Loucy (cell line): Measurements from ENCODE around the gene NR2F1-AS1.

Source experiments
- H2AFZ ChIP-seq: fragments of 200-600 bp; sonication (generic); 2 replicates; pipeline ENCODE4 v1.6.0; 2016; ENCODE audit warnings: antibody characterized with exemption, mild to moderate bottlenecking, low read length, moderate library complexity
- H3F3A ChIP-seq: fragments of 200-600 bp; 2 replicates; pipeline ENCODE4 v1.6.0; 2016; ENCODE audit warnings: antibody characterized with exemption, low read depth, mild to moderate bottlenecking
- H3K27me3 ChIP-seq: fragments of 200-600 bp; sonication (generic); 2 replicates; pipeline ENCODE4 v1.6.1; 2014; ENCODE audit warnings: low read length, mild to moderate bottlenecking; ENCODE audit not compliant: insufficient read depth, poor library complexity, severe bottlenecking
- H3K36me3 ChIP-seq: fragments of 200-600 bp; sonication (generic); 2 replicates; pipeline ENCODE4 v1.6.1; 2016; ENCODE audit warnings: low read length; ENCODE audit not compliant: insufficient read depth
- H3K4me1 ChIP-seq: fragments of 200-600 bp; sonication (generic); 2 replicates; pipeline ENCODE4 v1.5.1; 2014; ENCODE audit warnings: low read length, mild to moderate bottlenecking; ENCODE audit not compliant: insufficient read depth, poor library complexity, severe bottlenecking
- H3K4me2 ChIP-seq: fragments of 200-600 bp; sonication (generic); 2 replicates; pipeline ENCODE4 v1.6.0; 2014; ENCODE audit warnings: antibody characterized with exemption, low read length, low read depth, mild to moderate bottlenecking; ENCODE audit not compliant: poor library complexity, severe bottlenecking
- H3K4me3 ChIP-seq: fragments of 200-600 bp; sonication (generic); 2 replicates; pipeline ENCODE4 v1.5.1; 2014; ENCODE audit warnings: low read length, mild to moderate bottlenecking, mixed read lengths; ENCODE audit not compliant: poor library complexity, severe bottlenecking
- H3K79me2 ChIP-seq: fragments of 200-600 bp; sonication (generic); 2 replicates; pipeline ENCODE4 v1.6.1; 2014; ENCODE audit warnings: low read length; ENCODE audit not compliant: insufficient read depth
- H3K9ac ChIP-seq: fragments of 200-600 bp; sonication (generic); 2 replicates; pipeline ENCODE4 v1.6.0; 2014; ENCODE audit warnings: mild to moderate bottlenecking, low read depth, low read length, moderate library complexity; ENCODE audit not compliant: poor library complexity, severe bottlenecking
- H3K9me2 ChIP-seq: fragments of 200-600 bp; sonication (generic); replicated peaks from 2 replicates; pipeline ENCODE4 v1.6.1; 2016; ENCODE audit warnings: low read depth, low read length, mixed read lengths
- H3K9me3 ChIP-seq: fragments of 200-600 bp; sonication (generic); 2 replicates; pipeline ENCODE4 v1.6.1; 2014; ENCODE audit warnings: mild to moderate bottlenecking, antibody characterized with exemption, low read length, low read depth; ENCODE audit not compliant: insufficient read depth
- H4K20me1 ChIP-seq: fragments of 200-600 bp; sonication (generic); 2 replicates; pipeline ENCODE4 v1.6.0; 2014; ENCODE audit warnings: antibody characterized with exemption, low read length, mild to moderate bottlenecking; ENCODE audit not compliant: insufficient read depth, poor library complexity, severe bottlenecking
- EZH2phosphoT487 ChIP-seq: fragments of 200-600 bp; IDR thresholded peaks from 2 replicates; pipeline ENCODE4 v1.6.1; 2018; ENCODE audit warnings: antibody characterized with exemption, mild to moderate bottlenecking, moderate library complexity, borderline replicate concordance
- TF ChIP-seq, protein P1 (sequence below): fragments of 200-600 bp; sonication (generic); conservative IDR thresholded peaks from 2 replicates; pipeline ENCODE4 v1.5.1; 2014; ENCODE audit warnings: mild to moderate bottlenecking, antibody characterized with exemption, low read length

The NR2F1-AS1 gene

DNA sequence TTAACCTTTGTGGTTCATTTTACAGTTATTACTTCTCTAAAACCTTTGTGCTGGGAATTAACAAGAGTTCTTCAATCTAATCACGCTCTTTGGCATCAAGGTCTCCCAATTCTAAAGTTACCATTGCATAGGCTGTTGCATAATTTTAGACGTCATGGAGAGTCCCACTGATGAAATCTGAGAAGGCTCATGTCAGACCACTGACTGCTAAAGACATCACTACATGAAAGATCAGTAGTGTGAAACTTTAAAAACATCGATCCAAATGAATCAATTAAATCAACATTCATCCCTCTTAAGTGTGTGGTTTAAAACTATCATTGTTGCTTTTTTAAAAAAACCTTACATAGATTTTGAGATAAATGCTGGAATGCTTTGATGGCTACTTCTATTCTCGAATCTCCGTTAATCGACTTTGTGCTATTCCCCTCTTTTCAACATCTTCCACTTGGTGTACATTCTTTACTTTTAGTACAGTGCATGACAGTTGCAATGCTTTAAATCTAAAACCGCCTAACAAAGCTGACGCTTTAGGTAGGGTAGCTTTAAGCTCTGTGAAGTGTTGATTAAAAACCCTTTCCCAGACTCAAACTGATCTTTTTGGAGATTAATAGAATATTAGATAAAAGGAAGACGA is 35.6 kb upstream of the NR2F1-AS1 start:
- Histone ChIP-seq H3K4me3 (no peak overlapping the region), H3K9me2 (no peaks in the 10 kb centered on the region), H4K20me1 (no peaks in the 10 kb centered on the region), H3K4me2 (no peak overlapping the region), H2AFZ (no peak overlapping the region), H3K9me3 (no peaks in the 10 kb centered on the region), H3K36me3 (no peaks in the 10 kb centered on the region), H3K4me1 (no peaks in the 10 kb centered on the region), H3F3A (no peaks in the 10 kb centered on the region), H3K79me2 (no peaks in the 10 kb centered on the region), H3K27me3 (no peaks in the 10 kb centered on the region), H3K9ac (no peak overlapping the region)
- TF ChIP-seq, protein P1, sequence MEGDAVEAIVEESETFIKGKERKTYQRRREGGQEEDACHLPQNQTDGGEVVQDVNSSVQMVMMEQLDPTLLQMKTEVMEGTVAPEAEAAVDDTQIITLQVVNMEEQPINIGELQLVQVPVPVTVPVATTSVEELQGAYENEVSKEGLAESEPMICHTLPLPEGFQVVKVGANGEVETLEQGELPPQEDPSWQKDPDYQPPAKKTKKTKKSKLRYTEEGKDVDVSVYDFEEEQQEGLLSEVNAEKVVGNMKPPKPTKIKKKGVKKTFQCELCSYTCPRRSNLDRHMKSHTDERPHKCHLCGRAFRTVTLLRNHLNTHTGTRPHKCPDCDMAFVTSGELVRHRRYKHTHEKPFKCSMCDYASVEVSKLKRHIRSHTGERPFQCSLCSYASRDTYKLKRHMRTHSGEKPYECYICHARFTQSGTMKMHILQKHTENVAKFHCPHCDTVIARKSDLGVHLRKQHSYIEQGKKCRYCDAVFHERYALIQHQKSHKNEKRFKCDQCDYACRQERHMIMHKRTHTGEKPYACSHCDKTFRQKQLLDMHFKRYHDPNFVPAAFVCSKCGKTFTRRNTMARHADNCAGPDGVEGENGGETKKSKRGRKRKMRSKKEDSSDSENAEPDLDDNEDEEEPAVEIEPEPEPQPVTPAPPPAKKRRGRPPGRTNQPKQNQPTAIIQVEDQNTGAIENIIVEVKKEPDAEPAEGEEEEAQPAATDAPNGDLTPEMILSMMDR = no peak
- TF ChIP-seq EZH2phosphoT487 = no peak

DNA sequence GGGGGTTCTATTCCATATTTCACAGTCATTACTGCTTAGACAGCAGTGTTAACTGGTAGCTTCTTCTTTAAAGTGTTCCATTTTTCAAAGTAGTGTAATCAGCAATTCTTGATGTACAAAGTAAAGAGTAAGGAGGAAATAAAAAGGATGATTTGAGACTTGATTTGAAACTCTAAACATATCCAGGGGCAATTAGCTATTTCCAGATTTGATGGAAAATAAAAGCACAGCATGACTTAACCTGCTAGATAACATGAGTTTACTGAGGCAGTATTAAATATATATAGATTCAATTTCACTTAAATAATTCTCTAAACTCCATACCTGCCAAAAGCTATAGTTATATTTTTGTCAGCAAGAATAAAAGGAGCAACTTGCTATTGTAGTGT is 31.8 kb upstream of the NR2F1-AS1 start:
- Histone ChIP-seq H3K79me2 (no peaks in the 10 kb centered on the region), H4K20me1 (no peaks in the 10 kb centered on the region), H3F3A (no peaks in the 10 kb centered on the region), H3K9me3 (no peaks in the 10 kb centered on the region), H3K4me2 (no peak overlapping the region), H3K36me3 (no peaks in the 10 kb centered on the region), H2AFZ (no peak overlapping the region), H3K9ac (no peak overlapping the region), H3K4me1 (no peaks in the 10 kb centered on the region), H3K9me2 (no peaks in the 10 kb centered on the region), H3K27me3 (no peaks in the 10 kb centered on the region), H3K4me3 (no peak overlapping the region)
- TF ChIP-seq, protein P1 = no peak
- TF ChIP-seq EZH2phosphoT487 = no peak

DNA sequence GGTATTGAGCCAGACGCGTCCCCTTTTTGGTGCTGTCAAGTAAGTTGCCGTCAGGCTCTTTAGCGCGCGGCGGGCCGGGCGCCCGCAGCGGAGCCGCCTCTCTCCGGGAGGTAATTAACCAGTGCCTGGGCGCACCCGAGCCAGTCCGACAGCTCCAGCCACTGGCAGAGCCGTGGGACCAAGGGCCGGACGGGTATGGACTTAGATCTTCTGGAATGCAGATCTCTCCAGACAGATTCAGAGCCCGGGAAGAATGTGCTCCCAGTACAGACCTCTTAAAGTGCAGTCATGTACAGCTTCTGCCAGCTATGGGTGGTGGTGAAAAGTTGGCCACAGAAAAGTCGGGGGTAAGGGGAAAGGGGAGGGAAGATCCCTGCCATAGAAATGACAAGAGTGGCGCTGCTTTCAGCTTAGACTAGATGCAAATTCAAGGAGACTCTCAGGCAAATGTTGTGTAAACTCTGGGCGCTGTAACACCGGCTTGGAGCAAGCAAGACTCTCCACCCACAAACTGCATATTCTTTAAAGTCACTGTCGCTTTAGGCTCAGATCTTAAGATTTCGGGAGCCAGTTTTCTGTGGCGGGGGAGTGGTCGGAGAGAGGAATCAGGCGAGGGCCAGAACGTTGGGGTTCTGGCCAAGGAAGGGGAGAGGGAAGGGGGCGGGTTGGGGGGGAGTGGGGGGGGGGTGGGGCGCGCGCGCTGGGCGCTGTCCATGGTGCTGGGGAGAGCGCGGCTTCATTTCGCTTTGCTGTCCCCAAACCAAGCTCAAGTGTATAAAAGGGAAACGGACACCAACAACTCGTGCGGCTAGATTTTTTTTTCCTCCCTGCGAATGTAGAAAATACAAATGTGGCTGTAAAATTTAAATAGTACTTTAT is 31.2 kb upstream of the NR2F1-AS1 start:
- Histone ChIP-seq H3K27me3 (no peaks in the 10 kb centered on the region), H3K4me3 (no peak overlapping the region), H3F3A (no peaks in the 10 kb centered on the region), H3K9me3 (no peaks in the 10 kb centered on the region), H3K79me2 (no peaks in the 10 kb centered on the region), H3K9ac (no peak overlapping the region), H3K36me3 (no peaks in the 10 kb centered on the region), H3K4me1 (no peaks in the 10 kb centered on the region), H3K9me2 (no peaks in the 10 kb centered on the region), H2AFZ (no peak overlapping the region), H4K20me1 (no peaks in the 10 kb centered on the region), H3K4me2 (no peak overlapping the region)
- TF ChIP-seq, protein P1 = no peak
- TF ChIP-seq EZH2phosphoT487 = no peak
